IPS-18a (cell line): ENCODE results near the gene CAPSL.
"Not testable (repeated sequence)": the region's sequence is repeated elsewhere in the genome, so short reads cannot be mapped to it uniquely, and the experiment has no call there.

ENCODE experiments used
- H3K27ac ChIP-seq: one replicate; pipeline ENCODE4 v1.5.1; 2013; ENCODE audit warnings: low read length
- H3K27me3 ChIP-seq: one replicate; pipeline ENCODE4 v1.6.1; 2013; ENCODE audit warnings: mild to moderate bottlenecking, low read length; ENCODE audit not compliant: control insufficient read depth, insufficient read depth
- H3K36me3 ChIP-seq: one replicate; pipeline ENCODE4 v1.6.1; 2013; ENCODE audit warnings: low read depth, low read length; ENCODE audit not compliant: control insufficient read depth
- H3K4me1 ChIP-seq: one replicate; pipeline ENCODE4 v1.6.1; 2013; ENCODE audit warnings: low read depth, low read length; ENCODE audit not compliant: control insufficient read depth
- H3K4me3 ChIP-seq: one replicate; pipeline ENCODE4 v1.5.1; 2013; ENCODE audit warnings: low read length
- H3K9ac ChIP-seq: one replicate; pipeline ENCODE4 v1.6.1; 2013; ENCODE audit warnings: mild to moderate bottlenecking, low read length, moderate library complexity
- H3K9me3 ChIP-seq: one replicate; pipeline ENCODE4 v1.6.1; 2013; ENCODE audit warnings: low read depth, low read length; ENCODE audit not compliant: control insufficient read depth

CAPSL gene

GRCh38 chr5:35903631-35904203, 34.7 kb downstream of the CAPSL start:
- H3K27me3 ChIP-seq: no peaks in the 10 kb centered on the region
- no peak overlapping the region for H3K4me3 ChIP-seq
- H3K36me3 ChIP-seq: no peaks in the 10 kb centered on the region
- no peaks in the 10 kb centered on the region for H3K9me3 ChIP-seq
- no peak overlapping the region for H3K27ac ChIP-seq
- H3K4me1 ChIP-seq: peaks cover 9% of the 10 kb centered on the region
- H3K9ac ChIP-seq: no peak overlapping the region

GRCh38 chr5:35902046-35902672, 36.3 kb downstream of the CAPSL start:
- Histone ChIP-seq H3K4me3 (no peak overlapping the region), H3K4me1 (no peaks in the 10 kb centered on the region), H3K9ac (no peak overlapping the region), H3K27ac (no peak overlapping the region), H3K27me3 (no peaks in the 10 kb centered on the region), H3K36me3 (no peaks in the 10 kb centered on the region), H3K9me3 (no peaks in the 10 kb centered on the region)

GRCh38 chr5:35900972-35901695, 37.3 kb downstream of the CAPSL start:
- no peaks in the 10 kb centered on the region for H3K27me3 ChIP-seq
- H3K9me3 ChIP-seq: no peaks in the 10 kb centered on the region
- no peaks in the 10 kb centered on the region for H3K4me1 ChIP-seq
- H3K9ac ChIP-seq: no peak overlapping the region
- no peak overlapping the region for H3K27ac ChIP-seq
- no peaks in the 10 kb centered on the region for H3K36me3 ChIP-seq
- H3K4me3 ChIP-seq: no peak overlapping the region

- H3K9ac ChIP-seq: no peak overlapping the region
- H3K4me3 ChIP-seq: no peak overlapping the region
- H3K27me3 ChIP-seq: no peaks in the 10 kb centered on the region
- no peak overlapping the region for H3K27ac ChIP-seq
- H3K9me3 ChIP-seq: no peaks in the 10 kb centered on the region
- no peaks in the 10 kb centered on the region for H3K4me1 ChIP-seq
- no peaks in the 10 kb centered on the region for H3K36me3 ChIP-seq
Observed at GRCh38 chr5:35899800-35900199, 38.6 kb downstream of the CAPSL start.

GRCh38 chr5:35898952-35899660, 39.3 kb downstream of the CAPSL start:
- H3K4me3 ChIP-seq: no peak overlapping the region
- no peaks in the 10 kb centered on the region for H3K27me3 ChIP-seq
- no peak overlapping the region for H3K9ac ChIP-seq
- H3K9me3 ChIP-seq: no peaks in the 10 kb centered on the region
- no peak overlapping the region for H3K27ac ChIP-seq
- no peaks in the 10 kb centered on the region for H3K4me1 ChIP-seq
- H3K36me3 ChIP-seq: no peaks in the 10 kb centered on the region

GRCh38 chr5:35894131-35894530, 44.3 kb downstream of the CAPSL start:
- Histone ChIP-seq H3K4me1 (no peaks in the 10 kb centered on the region), H3K27me3 (no peaks in the 10 kb centered on the region), H3K9me3 (no peaks in the 10 kb centered on the region), H3K27ac (no peak overlapping the region), H3K4me3 (no peak overlapping the region), H3K36me3 (no peaks in the 10 kb centered on the region), H3K9ac (no peak overlapping the region)

- H3K36me3 ChIP-seq, H3K4me1 ChIP-seq: not testable (repeated sequence)
Observed at GRCh38 chr5:35892799-35893198, 45.6 kb downstream of the CAPSL start.

GRCh38 chr5:35890021-35891020, 48.1 kb downstream of the CAPSL start:
- no peaks in the 10 kb centered on the region for H3K27me3 ChIP-seq
- H3K4me3 ChIP-seq: no peak overlapping the region
- H3K27ac ChIP-seq: no peak overlapping the region
- no peak overlapping the region for H3K9ac ChIP-seq
- H3K4me1 ChIP-seq: no peaks in the 10 kb centered on the region
- no peaks in the 10 kb centered on the region for H3K9me3 ChIP-seq
- H3K36me3 ChIP-seq: no peaks in the 10 kb centered on the region

More at GRCh38 chr5:35892799-35893198, 45.6 kb downstream of the CAPSL start:
- H3K9me3 ChIP-seq, H3K4me3 ChIP-seq, H3K27ac ChIP-seq, H3K27me3 ChIP-seq, H3K9ac ChIP-seq: not testable (repeated sequence)

- H3K36me3 ChIP-seq: no peaks in the 10 kb centered on the region
- H3K27me3 ChIP-seq: no peaks in the 10 kb centered on the region
- H3K9me3 ChIP-seq: no peaks in the 10 kb centered on the region
- H3K27ac ChIP-seq: no peak overlapping the region
- no peaks in the 10 kb centered on the region for H3K4me1 ChIP-seq
- no peak overlapping the region for H3K4me3 ChIP-seq
- no peak overlapping the region for H3K9ac ChIP-seq
Observed at GRCh38 chr5:35887321-35888100, 50.9 kb downstream of the CAPSL start.

- H3K36me3 ChIP-seq: no peaks in the 10 kb centered on the region
- H3K9ac ChIP-seq: no peak overlapping the region
- H3K4me1 ChIP-seq: no peaks in the 10 kb centered on the region
- no peaks in the 10 kb centered on the region for H3K9me3 ChIP-seq
- H3K27me3 ChIP-seq: no peaks in the 10 kb centered on the region
- H3K4me3 ChIP-seq: no peak overlapping the region
- no peak overlapping the region for H3K27ac ChIP-seq
Observed at GRCh38 chr5:35886381-35886780, 52.0 kb downstream of the CAPSL start.
